A549 (cell line): Measurements from ENCODE around the gene RAB3IL1. TPM values are rescaled to one million over a fixed set of nuclear protein-coding genes. Genes with fewer than 3 reads are reported as not detected.

Experiments
- ATAC-seq, 2 experiments: fragments of 200-7000 bp in 1 of 2; fragments of >200 bp in 1 of 2; cut with Nextera tagmentation in 1 of 2; cut with Tn5 transposase in 1 of 2; 3 replicates each; pipeline versions ENCODE4 v1.8.0 to v1.9.1; 2018 to 2020; ENCODE audit warnings: mild to moderate bottlenecking in 1 of 2, moderate library complexity in 1 of 2
- CTCF ChIA-PET: fragments of 300-600 bp; sonication (Branson Sonifier 250); formaldehyde crosslinking; extraction: SDS; loops from one replicate; lab custom pipeline; 2021; ENCODE audit warnings: antibody characterized with exemption, inconsistent platforms; lab: Yijun Ruan, JAX
- POLR2A ChIA-PET: fragments of 350-600 bp; formaldehyde crosslinking; extraction: SDS; loops from one replicate; lab custom pipeline; 2021; ENCODE audit warnings: antibody characterized with exemption, inconsistent platforms; lab: Yijun Ruan, JAX
- DNase-seq, 2 experiments: peaks; one replicate each; pipeline versions ENCODE4 v3.0.0 to v3.0.0-alpha.2; 2011 to 2016; ENCODE audit warnings: low read depth in 1 of 2, low spot score in 1 of 2
- FAIRE-seq: peaks from 2 replicates; lab custom pipeline; 2011; peaks lifted over from hg19 to GRCh38; lab: Jason Lieb, UNC
- H3K27ac ChIP-seq, 2 experiments: fragments of >200 bp; sonication (Bioruptor Twin); formaldehyde crosslinking; 3 replicates each; pipeline ENCODE4 v1.5.1; 2016 to 2017
- H3K4me1 ChIP-seq: fragments of >200 bp; sonication (Bioruptor Twin); formaldehyde crosslinking; 3 replicates; pipeline ENCODE4 v1.6.1; 2016
- H3K4me2 ChIP-seq: fragments of >200 bp; sonication (Bioruptor Twin); formaldehyde crosslinking; 3 replicates; pipeline ENCODE4 v1.6.1; 2016
- H3K4me3 ChIP-seq: fragments of >200 bp; sonication (Bioruptor Twin); formaldehyde crosslinking; 3 replicates; pipeline ENCODE4 v1.5.1; 2016
- H3K9me3 ChIP-seq: fragments of >200 bp; sonication (Bioruptor Twin); formaldehyde crosslinking; 3 replicates; pipeline ENCODE4 v1.6.1; 2016
- BCL3 ChIP-seq: fragments of >200 bp; sonication (Bioruptor Twin); formaldehyde crosslinking; IDR thresholded peaks from 3 replicates; pipeline ENCODE4 v1.6.1; 2016
- BHLHE40 ChIP-seq: IDR thresholded peaks from 2 replicates; pipeline ENCODE4 v1.6.1; 2012; ENCODE audit warnings: low read depth, low read length, inconsistent platforms
- CHD2 ChIP-seq: fragments of 150-350 bp; IDR thresholded peaks from 2 replicates; pipeline ENCODE4 v1.6.1; 2014; ENCODE audit warnings: low read length; ENCODE audit not compliant: partially characterized antibody
- CHD4 ChIP-seq: fragments of 200-600 bp; sonication (generic); IDR thresholded peaks from 2 replicates; pipeline ENCODE4 v1.6.1; 2016; ENCODE audit warnings: antibody characterized with exemption, mild to moderate bottlenecking, borderline replicate concordance
- CTCF ChIP-seq: fragments of >200 bp; sonication (Bioruptor Twin); formaldehyde crosslinking; IDR thresholded peaks from 3 replicates; pipeline ENCODE4 v1.5.1; 2016
- ESRRA ChIP-seq: fragments of 150-350 bp; IDR thresholded peaks from 2 replicates; pipeline ENCODE4 v1.6.1; 2014; ENCODE audit warnings: mild to moderate bottlenecking, low read length, borderline replicate concordance
- FOSB ChIP-seq: fragments of 250-450 bp; sonication (Bioruptor Pico); IDR thresholded peaks from 2 replicates; pipeline ENCODE4 v1.5.0; 2020; ENCODE audit warnings: mild to moderate bottlenecking, moderate library complexity
- FOSL2 ChIP-seq, 2 experiments: fragments of 450-650 bp in 1 of 2; fragments of >200 bp in 1 of 2; sonication (Bioruptor Twin) in 1 of 2; formaldehyde crosslinking; IDR thresholded peaks; 2 replicates each; pipeline versions ENCODE4 v1.5.0 to v1.6.1; 2016 to 2020; ENCODE audit warnings: mild to moderate bottlenecking in 1 of 2, moderate library complexity in 1 of 2
- HES2 ChIP-seq: fragments of >200 bp; sonication (Bioruptor Twin); formaldehyde crosslinking; IDR thresholded peaks from 2 replicates; pipeline ENCODE4 v1.6.1; 2016
- KDM1A ChIP-seq: fragments of 200-600 bp; sonication (generic); IDR thresholded peaks from 2 replicates; pipeline ENCODE4 v1.6.1; 2016; ENCODE audit warnings: low read depth, mild to moderate bottlenecking
- MAFK ChIP-seq: fragments of 450-650 bp; IDR thresholded peaks from 2 replicates; pipeline ENCODE4 v1.6.1; 2014; ENCODE audit not compliant: partially characterized antibody
- MAZ ChIP-seq: fragments of 150-350 bp; IDR thresholded peaks from 2 replicates; pipeline ENCODE4 v1.6.1; 2014; ENCODE audit warnings: antibody characterized with exemption, low read depth, low read length, borderline replicate concordance
- PHF8 ChIP-seq: fragments of 200-600 bp; sonication (generic); IDR thresholded peaks from 2 replicates; pipeline ENCODE4 v1.6.1; 2016; ENCODE audit warnings: low read depth, mild to moderate bottlenecking, antibody characterized with exemption, moderate library complexity, borderline replicate concordance
- POLR2AphosphoS2 ChIP-seq: conservative IDR thresholded peaks from 2 replicates; pipeline ENCODE4 v1.6.1; 2012; ENCODE audit warnings: low read length, improper control_type of control experiment, inconsistent platforms
- RARB ChIP-seq: fragments of 250-450 bp; sonication (Bioruptor Pico); IDR thresholded peaks from 2 replicates; pipeline ENCODE4 v1.8.0; 2021; ENCODE audit warnings: mild to moderate bottlenecking, moderate library complexity
- REST ChIP-seq: fragments of 200-600 bp; sonication (generic); IDR thresholded peaks from 2 replicates; pipeline ENCODE4 v1.6.1; 2016; ENCODE audit warnings: antibody characterized with exemption, mild to moderate bottlenecking, moderate library complexity
- SREBF2 ChIP-seq: fragments of 450-650 bp; IDR thresholded peaks from 2 replicates; pipeline ENCODE4 v1.6.1; 2014; ENCODE audit warnings: mild to moderate bottlenecking, moderate library complexity
- ZC3H11A ChIP-seq: fragments of 450-650 bp; IDR thresholded peaks from 2 replicates; pipeline ENCODE4 v1.6.1; 2014; ENCODE audit warnings: antibody characterized with exemption, mild to moderate bottlenecking
- WGBS: methylation state at CpG from one replicate; pipeline ENCODE4 v1.1.6; 2017; ENCODE audit errors: missing lambda C conversion rate; 5-methylcytosine and 5-hydroxymethylcytosine counted together
- polyA plus RNA-seq, 4 experiments: library from polyadenylated mRNA; depleted of rRNA in 3 of 4; stranded (reverse); fragments of >200 nt; fragmentation: RNase III in 1 of 4; extraction: RNeasy Plus Mini Kit Qiagen cat#74134 plus additional on column Dnase treatment in 1 of 4; gene quantifications; 2 replicates in 3 of 4; 3 replicates in 1 of 4; pipeline ENCODE4 v1.2.3, GENCODE V29; 2011 to 2017

Gene RAB3IL1
- polyA plus RNA-seq, 2 of the 4 experiments (the other 2 are of a cell fraction): 5.8 to 6.2 TPM

- no peak for DNase-seq
- no peak for ATAC-seq
- ChIA-PET POLR2A (interaction anchor here (0.6 kb wide), 1 partner anchor 487 kb away, joined by 7 read pairs; no protein-coding TSS in a partner anchor), CTCF (interaction anchor here (0.6 to 3.4 kb wide), 10 partner anchors 9 to 254 kb away, joined by 3 to 16 read pairs (median 4); no protein-coding TSS in a partner anchor)
- WGBS: 92% methylated on average over 17 of the region's 17 CpGs
- Histone ChIP-seq H3K9me3 (no peaks in the 10 kb centered on the region), H3K4me3 (no peak overlapping the region), H3K4me2 (no peak overlapping the region), H3K27ac (no peak overlapping the region), H3K4me1 (no peaks in the 10 kb centered on the region)
- TF ChIP-seq ZC3H11A (no peak), FOSL2 (IDR thresholded peaks at IDR 0.05) (no peak), FOSL2 (CRISPR knock-in tag; IDR thresholded peaks at IDR 0.05) (no peak), FOSB (CRISPR knock-in tag) (no peak), POLR2AphosphoS2 (no peak), BCL3 (no peak), CHD4 (no peak), SREBF2 (no peak), CHD2 (no peak), BHLHE40 (no peak), REST (no peak), KDM1A (no peak), CTCF (no peak)
- no peak for FAIRE-seq
Observed at GRCh38 chr11:61854206-61854895, 63.0 kb downstream of the RAB3IL1 start.

- Histone ChIP-seq H3K9me3 (no peaks in the 10 kb centered on the region), H3K4me1 (no peaks in the 10 kb centered on the region), H3K27ac (no peak overlapping the region), H3K4me3 (no peak overlapping the region), H3K4me2 (no peak overlapping the region)
- ATAC-seq (no peak), FAIRE-seq (no peak), DNase-seq (no peak)
- ChIA-PET CTCF (interaction anchor here (0.6 to 3.4 kb wide), 10 partner anchors 9 to 228 kb away, joined by 3 to 16 read pairs (median 4); no protein-coding TSS in a partner anchor), POLR2A (no interaction called here)
- 86% methylated on average over 12 of the region's 13 CpGs for WGBS
- TF ChIP-seq CHD4 (no peak), PHF8 (no peak), ZC3H11A (no peak), MAFK (no peak), BHLHE40 (no peak), ESRRA (no peak), MAZ (no peak), RARB (CRISPR knock-in tag) (no peak), HES2 (no peak)
Observed at GRCh38 chr11:61853698-61854169, 63.6 kb downstream of the RAB3IL1 start.
